Dedifferentiated amniotic fluid mesenchymal stem cell (primary cell): ENCODE measurements around the gene ITGB4.
"Not testable (repeated sequence)": the region's sequence is repeated elsewhere in the genome, so short reads cannot be mapped to it uniquely, and the experiment has no call there.

Experiments
- DNase-seq: peaks from one replicate; pipeline ENCODE4 v3.0.0-alpha.2; 2016; ENCODE audit errors: extremely low spot score

Gene ITGB4

DNA sequence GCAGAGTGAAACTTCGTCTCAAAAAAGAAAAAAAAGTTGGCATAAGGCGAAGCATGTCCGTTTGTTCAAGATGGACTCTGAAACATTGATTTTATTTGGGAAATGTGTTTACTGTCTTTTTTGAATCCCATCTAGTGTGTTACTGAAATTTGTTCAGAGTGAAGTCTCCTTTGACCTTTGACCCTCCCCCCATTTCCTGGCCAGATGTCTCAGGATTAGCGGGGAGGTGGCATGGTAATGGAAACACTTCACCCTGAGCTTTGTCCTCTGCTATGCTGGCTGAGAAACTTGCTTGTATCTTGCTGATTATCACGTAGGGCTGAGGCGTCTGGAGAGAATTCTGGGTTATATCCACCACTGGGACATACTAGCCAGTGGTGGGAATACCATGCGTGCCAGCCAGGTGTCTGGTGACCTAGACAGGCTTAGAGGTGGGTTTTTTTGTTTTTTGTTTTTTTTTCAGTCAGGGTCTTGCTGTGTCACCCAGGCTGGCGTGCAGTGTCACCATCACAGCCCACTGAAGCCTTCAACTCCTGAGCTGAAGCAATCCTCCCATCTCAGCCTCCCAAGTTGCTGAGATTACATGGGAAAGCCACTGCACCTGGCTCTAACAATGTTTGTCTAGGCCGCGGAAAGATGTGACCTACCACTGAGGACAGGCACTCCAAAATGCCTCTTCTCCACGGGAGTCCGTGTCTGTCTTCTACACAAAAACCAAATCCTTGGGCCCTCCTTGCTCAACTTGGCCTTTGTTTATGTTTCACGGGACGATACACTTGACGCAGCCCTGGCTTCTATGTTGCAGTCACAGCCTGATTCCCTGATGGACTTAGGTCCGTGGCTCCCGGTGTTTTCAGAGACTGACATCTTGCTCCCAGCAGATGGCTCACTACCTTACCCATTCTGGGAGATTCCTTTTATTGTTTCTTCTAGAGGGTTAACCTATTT, 50.3 kb downstream of the ITGB4 start:
- no peak for DNase-seq

- no peak for DNase-seq
Observed at GRCh38 chr17:75773121-75773807, 52.0 kb downstream of the ITGB4 start.

DNA sequence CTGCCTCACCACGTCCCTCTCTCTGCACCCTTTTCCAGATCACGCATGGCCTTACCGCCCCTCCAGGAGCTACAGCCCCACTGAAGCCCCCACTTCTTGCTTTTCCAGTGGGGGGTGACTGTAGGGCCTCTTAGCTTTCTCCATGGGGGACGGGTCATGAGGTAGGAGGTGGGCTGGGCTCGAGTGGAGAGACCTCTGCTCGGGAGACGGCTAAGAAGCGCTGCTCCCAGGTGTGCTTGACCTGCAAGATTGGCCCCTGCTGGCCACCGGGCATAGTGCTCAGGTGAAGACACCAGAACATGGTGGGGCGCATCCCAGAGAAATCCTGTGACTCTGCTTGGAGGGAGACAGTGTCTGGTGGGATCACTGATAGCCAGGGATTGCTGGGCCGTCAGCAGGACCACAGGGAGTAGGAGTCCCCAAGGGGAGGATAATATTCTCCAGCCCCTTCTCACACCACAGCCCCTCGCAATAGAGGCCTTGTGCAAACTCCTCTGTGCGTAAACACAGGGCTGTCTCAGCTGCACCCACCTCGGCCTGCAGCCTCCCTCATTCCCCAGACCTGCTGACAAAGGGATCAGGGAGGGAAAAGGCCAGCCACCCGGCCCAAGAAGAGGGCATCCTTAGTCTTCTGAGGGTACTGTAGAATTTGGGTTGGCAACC, 52.7 kb downstream of the ITGB4 start:
- DNase-seq = no peak

DNA sequence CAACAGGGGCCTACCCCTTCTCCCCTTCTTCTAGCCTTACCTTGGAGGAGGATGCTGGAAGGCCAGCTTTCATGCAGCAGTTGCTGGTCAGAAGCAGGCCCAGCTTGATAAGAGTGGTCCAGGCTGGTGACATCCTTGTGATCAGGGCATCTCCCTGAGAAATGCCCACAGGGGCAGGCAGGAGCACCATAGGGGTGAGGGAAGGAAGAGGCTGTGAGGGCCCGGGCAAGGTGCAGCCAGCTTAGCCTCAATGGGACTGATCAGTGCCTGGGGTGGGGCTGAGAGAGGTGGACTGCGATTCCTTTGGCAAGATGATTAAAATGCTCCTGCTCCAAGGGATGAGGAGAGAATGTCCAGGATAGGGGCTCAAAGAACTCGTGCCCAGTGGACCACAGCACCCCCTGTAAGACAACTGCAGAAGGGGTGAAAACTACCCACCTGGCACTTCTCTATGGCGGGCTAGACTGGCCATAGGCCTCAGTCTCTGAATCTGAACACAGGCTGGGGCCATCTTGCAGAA, 53.3 kb downstream of the ITGB4 start:
- no peak for DNase-seq

DNA sequence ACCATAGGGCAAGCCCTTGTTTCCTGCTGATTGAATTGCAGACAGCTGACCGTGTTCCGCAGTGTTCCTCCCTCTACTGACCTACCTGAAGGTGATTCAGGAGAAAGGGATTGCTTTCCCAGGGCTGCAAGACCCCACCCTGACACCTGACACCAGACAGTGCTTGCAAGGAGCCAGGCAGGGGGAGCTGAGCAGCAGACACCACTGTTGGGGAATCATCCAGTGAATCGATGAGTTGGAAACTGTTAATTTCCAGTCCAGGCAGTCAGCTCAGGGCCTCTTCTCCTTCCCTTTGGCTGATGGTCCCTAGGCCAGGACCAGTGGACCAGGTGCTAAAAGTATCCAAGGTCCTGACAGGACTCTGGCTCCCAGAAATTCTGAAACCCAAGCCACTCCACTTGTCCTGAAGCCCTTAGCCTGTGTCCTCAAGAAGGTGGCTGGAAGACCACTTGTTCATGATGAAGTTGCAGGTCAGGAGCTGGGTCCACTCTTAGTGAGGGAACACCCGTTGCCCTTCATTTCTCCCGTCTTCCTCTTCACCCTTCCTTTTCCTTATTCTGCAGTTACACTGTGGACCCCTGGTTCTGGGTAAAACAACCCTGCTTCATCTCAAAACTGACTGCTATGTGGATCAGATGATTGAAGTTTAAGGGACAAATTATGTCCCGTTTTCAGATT, 53.9 kb downstream of the ITGB4 start:
- no peak for DNase-seq

GRCh38 chr17:75776386-75777295, 55.4 kb downstream of the ITGB4 start:
- no peak for DNase-seq

- DNase-seq = no peak
Observed at GRCh38 chr17:75777296-75777922, 56.1 kb downstream of the ITGB4 start.

- DNase-seq = not testable (repeated sequence)
Observed at GRCh38 chr17:75778066-75778860, 57.0 kb downstream of the ITGB4 start.

DNA sequence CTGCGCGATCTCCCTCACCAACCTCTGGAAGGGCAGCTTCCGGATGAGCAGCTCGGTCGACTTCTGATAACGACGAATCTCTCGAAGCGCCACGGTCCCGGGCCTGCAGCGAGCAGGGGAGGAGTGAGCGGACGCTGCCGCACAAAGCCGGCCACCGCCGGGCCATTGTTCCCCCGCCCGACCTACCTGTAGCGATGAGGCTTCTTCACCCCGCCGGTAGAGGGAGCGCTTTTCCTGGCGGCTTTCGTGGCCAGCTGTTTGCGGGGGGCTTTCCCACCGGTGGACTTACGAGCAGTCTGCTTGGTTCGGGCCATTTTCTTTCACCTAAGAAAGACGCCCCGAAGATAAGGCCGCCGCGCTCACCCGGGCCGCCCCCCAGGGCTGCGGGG, 57.6 kb downstream of the ITGB4 start:
- DNase-seq = no peak

DNA sequence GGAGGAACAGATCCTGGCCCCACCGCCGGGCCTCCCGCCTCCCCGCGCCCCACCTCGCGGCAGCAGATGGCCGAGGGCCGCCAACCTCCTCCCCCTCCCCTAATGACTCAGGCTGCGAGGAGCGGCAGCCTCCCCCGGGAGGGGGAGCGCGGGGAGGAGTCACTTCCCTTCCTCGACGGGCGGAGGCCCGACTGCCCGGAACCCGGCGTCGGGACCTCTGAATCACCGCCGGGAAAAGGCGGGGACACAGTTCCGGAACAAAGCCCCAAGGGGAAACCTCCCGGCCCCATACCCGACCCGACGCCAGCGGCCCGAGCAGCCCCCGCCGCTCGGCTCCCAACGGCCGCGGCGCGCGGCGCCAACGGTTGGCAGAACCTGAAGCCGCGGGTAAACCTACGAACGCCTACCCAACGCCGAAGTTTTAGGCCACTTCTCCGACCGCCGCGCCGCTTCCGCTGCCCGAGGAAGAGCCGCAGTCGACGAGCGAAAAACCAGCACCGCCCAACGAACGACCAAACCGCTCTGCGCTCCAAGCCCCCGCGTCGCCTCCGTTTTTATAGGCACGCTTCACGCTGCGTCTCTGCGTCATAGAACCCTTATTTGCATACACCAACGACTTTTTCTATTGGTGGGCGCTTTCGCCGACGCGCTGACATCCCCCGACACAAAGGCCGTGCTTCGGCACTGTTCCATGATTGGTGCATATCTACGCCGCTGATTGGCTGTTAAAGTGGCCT, 58.2 kb downstream of the ITGB4 start:
- DNase-seq = peak; percentile 100

- DNase-seq = no peak
Observed at GRCh38 chr17:75779987-75780889, 59.0 kb downstream of the ITGB4 start.

GRCh38 chr17:75783069-75783783, 62.0 kb downstream of the ITGB4 start:
- peak; percentile 62 for DNase-seq

- DNase-seq = no peak
Observed at GRCh38 chr17:75783803-75784472, 62.7 kb downstream of the ITGB4 start.

DNA sequence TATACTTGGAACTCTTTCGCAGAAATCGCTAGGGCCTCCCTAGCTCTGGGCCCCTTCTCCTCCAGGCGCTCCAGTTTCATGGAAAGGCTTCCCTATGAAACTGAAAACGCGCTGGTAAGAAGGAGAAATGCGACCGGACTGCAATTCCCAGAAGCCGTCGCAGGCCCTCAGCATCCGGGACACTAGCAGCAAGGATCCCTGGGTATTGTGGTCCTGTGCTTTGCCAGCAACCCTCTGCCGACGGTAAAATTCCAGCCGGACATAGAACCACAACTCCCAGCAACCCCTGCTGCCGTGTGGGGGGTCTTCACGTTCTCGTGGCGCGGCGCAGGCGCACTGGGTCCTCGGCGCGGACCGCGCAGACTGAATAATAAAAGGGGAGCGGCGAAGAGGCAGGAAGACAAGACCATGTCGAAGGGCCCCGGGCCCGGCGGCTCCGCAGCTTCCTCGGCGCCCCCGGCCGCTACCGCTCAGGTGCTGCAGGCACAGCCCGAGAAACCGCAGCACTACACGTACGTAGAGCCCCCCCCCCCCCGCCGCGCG, 63.3 kb downstream of the ITGB4 start, which contains the start of gene UNK:
Gene UNK (plus strand): TSS at position 334 of the 543 bp plus-strand sequence. CDS start 75 bp downstream, at position 409.
- peak; percentile 99 for DNase-seq

DNA sequence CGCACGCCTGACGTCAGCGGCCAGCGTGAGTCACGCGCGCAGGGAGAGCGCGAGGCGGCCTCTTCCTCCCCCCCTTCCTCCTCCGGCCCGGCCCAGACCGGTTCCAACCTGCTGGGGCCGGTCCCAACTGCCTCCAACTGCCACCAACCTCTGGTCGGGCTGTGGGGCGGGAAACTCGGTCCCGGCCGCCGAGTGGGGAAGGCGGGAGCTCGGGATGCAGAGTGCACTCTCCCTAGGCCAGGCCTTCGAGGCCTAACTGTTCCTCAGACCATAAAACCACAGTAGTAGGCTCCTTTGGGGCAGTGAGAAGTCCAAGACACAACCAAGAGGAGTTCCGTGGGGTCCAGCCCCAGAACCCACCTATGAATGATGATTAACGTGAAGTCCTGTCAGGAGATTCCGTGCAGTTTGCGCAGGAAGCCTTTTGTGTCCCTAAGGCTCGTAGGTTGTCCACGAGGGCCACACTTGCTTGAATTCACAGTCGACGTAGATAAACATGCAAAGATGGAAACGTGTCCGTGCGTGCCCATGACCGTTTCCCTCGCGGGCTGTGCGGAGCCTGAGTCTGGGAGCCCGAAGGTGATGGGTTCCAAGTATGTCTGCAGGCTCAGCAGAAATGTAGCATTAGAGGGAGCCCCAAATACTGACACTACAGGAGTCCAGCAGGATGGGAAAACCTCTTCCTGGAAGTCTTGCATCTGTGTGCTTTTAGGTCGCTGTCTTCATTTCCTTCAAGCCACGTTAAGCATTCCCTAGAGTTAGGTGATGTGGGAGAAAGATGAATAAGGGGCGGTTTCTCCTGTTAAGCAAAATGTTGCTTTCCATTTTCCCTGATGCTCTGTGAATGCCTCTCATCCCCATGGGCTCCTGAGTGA, 64.0 kb downstream of the ITGB4 start:
- peak; percentile 75 for DNase-seq
